ENCODE measurements around the gene TMEM37. TPM values are rescaled to one million over a fixed set of nuclear protein-coding genes. Genes with fewer than 3 reads are reported as not detected.

TMEM37 gene
- total RNA-seq, 4 donors from 2014 or later, result 1.7 to 2.8 (median 2.2) TPM

GRCh38 chr2:119462574-119462973, 30.9 kb downstream of the TMEM37 start:
- no peak for DNase-seq (ENCODE audit: extremely low spot score)
- no peak overlapping the region for H3K27ac ChIP-seq (replicated peaks in 1 of 4)
- no peaks in the 10 kb centered on the region for H3K4me1 ChIP-seq
- no peaks in the 10 kb centered on the region for H3K27me3 ChIP-seq
- no peak overlapping the region for H3K4me3 ChIP-seq
- TF ChIP-seq POLR2A (IDR thresholded peaks at IDR 0.05; ENCODE audit: low read depth), result no peak
- no peak for TF ChIP-seq CTCF (IDR thresholded peaks at IDR 0.05)
- TF ChIP-seq EP300 (IDR thresholded peaks at IDR 0.05), result no peak
- no peak for TF ChIP-seq POLR2AphosphoS5 (IDR thresholded peaks at IDR 0.05)
- WGBS, result 80% methylated on average over 1 of the region's 7 CpGs
- intact Hi-C loops (cut with DNase I), result no loop called here
- H3K9me3 ChIP-seq, result no peaks in the 10 kb centered on the region
- no peaks in the 10 kb centered on the region for H3K36me3 ChIP-seq

- H3K4me3 ChIP-seq, result no peak overlapping the region
- H3K27me3 ChIP-seq, result no peaks in the 10 kb centered on the region
- 78% methylated on average over 4 of the region's 4 CpGs for WGBS
- intact Hi-C loops (cut with DNase I), result no loop called here
- peaks cover 0 to 3% (median 1%) of the 10 kb centered on the region in 4 donors for H3K4me1 ChIP-seq
- TF ChIP-seq EP300 (IDR thresholded peaks at IDR 0.05), result no peak
- TF ChIP-seq POLR2A (IDR thresholded peaks at IDR 0.05; ENCODE audit: low read depth), result no peak
- TF ChIP-seq CTCF (IDR thresholded peaks at IDR 0.05), result no peak
- TF ChIP-seq POLR2AphosphoS5 (IDR thresholded peaks at IDR 0.05), result no peak
- DNase-seq (ENCODE audit: extremely low spot score), result no peak
- H3K27ac ChIP-seq (replicated peaks in 1 of 4), result no peak overlapping the region
- H3K9me3 ChIP-seq, result no peaks in the 10 kb centered on the region
- H3K36me3 ChIP-seq, result no peaks in the 10 kb centered on the region
These were observed 31.5 kb downstream of the TMEM37 start for GRCh38 chr2:119463136-119463535.

GRCh38 chr2:119463990-119464389, 32.3 kb downstream of the TMEM37 start:
- WGBS, result 97% methylated on average over 9 of the region's 9 CpGs
- Histone ChIP-seq H3K27ac (replicated peaks in 1 of 4) (no peak overlapping the region), H3K4me1 (peaks cover 0 to 12% (median 10%) of the 10 kb centered on the region in 4 donors), H3K9me3 (no peaks in the 10 kb centered on the region), H3K27me3 (no peaks in the 10 kb centered on the region), H3K36me3 (no peaks in the 10 kb centered on the region), H3K4me3 (no peak overlapping the region)
- TF ChIP-seq EP300 (IDR thresholded peaks at IDR 0.05), result no peak
- no peak for TF ChIP-seq POLR2A (IDR thresholded peaks at IDR 0.05; ENCODE audit: low read depth)
- no peak for TF ChIP-seq POLR2AphosphoS5 (IDR thresholded peaks at IDR 0.05)
- no peak for TF ChIP-seq CTCF (IDR thresholded peaks at IDR 0.05)
- no peak for DNase-seq (ENCODE audit: extremely low spot score)
- intact Hi-C loops (cut with DNase I), result no loop called here

GRCh38 chr2:119464981-119465380, 33.3 kb downstream of the TMEM37 start:
- no peak overlapping the region for H3K27ac ChIP-seq (replicated peaks in 1 of 4)
- TF ChIP-seq POLR2AphosphoS5 (IDR thresholded peaks at IDR 0.05), result no peak
- no peak for TF ChIP-seq CTCF (IDR thresholded peaks at IDR 0.05)
- peaks cover 0 to 15% (median 11%) of the 10 kb centered on the region in 4 donors for H3K4me1 ChIP-seq
- 71% methylated on average over 1 of the region's 4 CpGs for WGBS
- no peaks in the 10 kb centered on the region for H3K27me3 ChIP-seq
- H3K9me3 ChIP-seq, result no peaks in the 10 kb centered on the region
- no peak for DNase-seq (ENCODE audit: extremely low spot score)
- H3K4me3 ChIP-seq, result no peak overlapping the region
- H3K36me3 ChIP-seq, result no peaks in the 10 kb centered on the region
- intact Hi-C loops (cut with DNase I), result no loop called here

GRCh38 chr2:119465687-119466086, 34.0 kb downstream of the TMEM37 start:
- TF ChIP-seq POLR2AphosphoS5 (IDR thresholded peaks at IDR 0.05) (no peak), EP300 (IDR thresholded peaks at IDR 0.05) (no peak), CTCF (IDR thresholded peaks at IDR 0.05) (no peak), POLR2A (IDR thresholded peaks at IDR 0.05; ENCODE audit: low read depth) (no peak)
- H3K4me3 ChIP-seq, result no peak overlapping the region
- H3K27ac ChIP-seq (replicated peaks in 1 of 4), result no peak overlapping the region
- 94% methylated on average over 11 of the region's 11 CpGs for WGBS
- H3K27me3 ChIP-seq, result no peaks in the 10 kb centered on the region
- intact Hi-C loops (cut with DNase I), result no loop called here
- H3K4me1 ChIP-seq, result peaks cover 0 to 15% (median 11%) of the 10 kb centered on the region in 4 donors
- no peak for DNase-seq (ENCODE audit: extremely low spot score)
- H3K9me3 ChIP-seq, result no peaks in the 10 kb centered on the region
- no peaks in the 10 kb centered on the region for H3K36me3 ChIP-seq
